Mesenchymal stem cell (in vitro differentiated cells and primary cell): ENCODE measurements around the gene MAP4K4.
A peak's percentile ranks its signal among the peaks of the same experiment; 100 is the strongest.

ENCODE experiments used
- DNase-seq: peaks from one replicate; pipeline ENCODE4 v3.0.0-alpha.2; 2013
- H2AFZ ChIP-seq: one replicate; pipeline ENCODE4 v1.6.1; 2013; ENCODE audit warnings: low read depth, mild to moderate bottlenecking, control low read depth, inconsistent platforms, low read length, moderate library complexity
- H2AK5ac ChIP-seq: 2 replicates; pipeline ENCODE4 v1.6.1; 2013; ENCODE audit warnings: low read length, moderate library complexity, mild to moderate bottlenecking, inconsistent platforms; ENCODE audit not compliant: severe bottlenecking
- H2BK120ac ChIP-seq: one replicate; pipeline ENCODE4 v1.6.1; 2013; ENCODE audit warnings: low read depth, mild to moderate bottlenecking, inconsistent platforms, low read length, moderate library complexity
- H2BK12ac ChIP-seq, 2 experiments: one replicate each; pipeline ENCODE4 v1.6.1; 2013; ENCODE audit warnings: inconsistent platforms in 2 of 2, low read length in 2 of 2, mild to moderate bottlenecking in 2 of 2, moderate library complexity in 2 of 2, control low read depth in 1 of 2
- H2BK15ac ChIP-seq: one replicate; pipeline ENCODE4 v1.6.1; 2013; ENCODE audit warnings: mild to moderate bottlenecking, low read depth, inconsistent platforms; ENCODE audit not compliant: poor library complexity, severe bottlenecking
- H2BK5ac ChIP-seq: 2 replicates; pipeline ENCODE4 v1.6.1; 2013; ENCODE audit warnings: low read depth, mild to moderate bottlenecking, low read length, control low read depth, inconsistent platforms; ENCODE audit not compliant: poor library complexity, severe bottlenecking
- H3K14ac ChIP-seq, 2 experiments: one replicate each; pipeline ENCODE4 v1.6.1; 2013; ENCODE audit warnings: inconsistent platforms in 2 of 2, low read length in 2 of 2, control low read depth in 1 of 2, mild to moderate bottlenecking in 1 of 2, moderate library complexity in 1 of 2
- H3K18ac ChIP-seq, 2 experiments: one replicate each; pipeline ENCODE4 v1.6.1; 2013; ENCODE audit warnings: inconsistent platforms in 2 of 2, low read length in 2 of 2, control low read depth in 1 of 2, low read depth in 1 of 2, mild to moderate bottlenecking in 1 of 2
- H3K23ac ChIP-seq, 2 experiments: one replicate each; pipeline ENCODE4 v1.6.1; 2013; ENCODE audit warnings: inconsistent platforms in 2 of 2, low read length in 2 of 2, mild to moderate bottlenecking in 2 of 2, moderate library complexity in 2 of 2, control low read depth in 1 of 2
- H3K27ac ChIP-seq: 2 replicates; pipeline ENCODE4 v1.5.1; 2013; ENCODE audit warnings: mild to moderate bottlenecking, moderate library complexity, low read length, control low read depth, inconsistent platforms; ENCODE audit not compliant: poor library complexity, severe bottlenecking
- H3K27me3 ChIP-seq, 2 experiments: 2 replicates each; pipeline versions ENCODE4 v1.6.1 to v1.7.0; 2013; ENCODE audit warnings: low read length in 2 of 2, mild to moderate bottlenecking in 2 of 2, moderate library complexity in 2 of 2, control low read depth in 1 of 2, inconsistent platforms in 1 of 2; ENCODE audit not compliant: control insufficient read depth in 1 of 2, insufficient read depth in 1 of 2
- H3K36me3 ChIP-seq, 2 experiments: 2 replicates each; pipeline versions ENCODE4 v1.6.1 to v1.7.0; 2013; ENCODE audit warnings: low read length in 2 of 2, control low read depth in 1 of 2, inconsistent platforms in 1 of 2, low read depth in 1 of 2, mild to moderate bottlenecking in 1 of 2; ENCODE audit not compliant: insufficient read depth in 2 of 2, control insufficient read depth in 1 of 2
- H3K4ac ChIP-seq, 2 experiments: one replicate each; pipeline ENCODE4 v1.6.1; 2013; ENCODE audit warnings: inconsistent platforms in 2 of 2, low read length in 2 of 2, mild to moderate bottlenecking in 2 of 2, moderate library complexity in 2 of 2, control low read depth in 1 of 2, low read depth in 1 of 2
- H3K4me1 ChIP-seq: 2 replicates; pipeline ENCODE4 v1.6.1; 2013; ENCODE audit warnings: low read depth, low read length, control low read depth; ENCODE audit not compliant: control insufficient read depth, insufficient read depth
- H3K4me2 ChIP-seq: 2 replicates; pipeline ENCODE4 v1.6.1; 2013; ENCODE audit warnings: low read length, mild to moderate bottlenecking, inconsistent platforms; ENCODE audit not compliant: poor library complexity, severe bottlenecking
- H3K4me3 ChIP-seq, 2 experiments: 2 replicates each; pipeline versions ENCODE4 v1.5.1 to v1.7.0; 2013; ENCODE audit warnings: low read length in 2 of 2, mild to moderate bottlenecking in 2 of 2, control low read depth in 1 of 2, low read depth in 1 of 2; ENCODE audit not compliant: insufficient read depth in 1 of 2
- H3K79me1 ChIP-seq: replicated peaks from 2 replicates; pipeline ENCODE4 v1.6.1; 2013; ENCODE audit warnings: mild to moderate bottlenecking, control low read depth, low read length, inconsistent platforms; ENCODE audit not compliant: poor library complexity, severe bottlenecking
- H3K9ac ChIP-seq: 2 replicates; pipeline ENCODE4 v1.7.0; 2013; ENCODE audit warnings: mild to moderate bottlenecking, low read length, moderate library complexity
- H3K9me3 ChIP-seq: 2 replicates; pipeline ENCODE4 v1.7.0; 2013; ENCODE audit warnings: mild to moderate bottlenecking, low read length; ENCODE audit not compliant: control insufficient read depth
- H4K8ac ChIP-seq: one replicate; pipeline ENCODE4 v1.6.1; 2013; ENCODE audit warnings: inconsistent platforms, mild to moderate bottlenecking, low read length, moderate library complexity
- H4K91ac ChIP-seq: one replicate; pipeline ENCODE4 v1.6.1; 2013; ENCODE audit warnings: mild to moderate bottlenecking, low read length, inconsistent platforms
- WGBS: methylation state at CpG from one replicate; pipeline ENCODE4 v1.1.7; 2013; ENCODE audit warnings: mixed read lengths; 5-methylcytosine and 5-hydroxymethylcytosine counted together

Gene MAP4K4

DNA sequence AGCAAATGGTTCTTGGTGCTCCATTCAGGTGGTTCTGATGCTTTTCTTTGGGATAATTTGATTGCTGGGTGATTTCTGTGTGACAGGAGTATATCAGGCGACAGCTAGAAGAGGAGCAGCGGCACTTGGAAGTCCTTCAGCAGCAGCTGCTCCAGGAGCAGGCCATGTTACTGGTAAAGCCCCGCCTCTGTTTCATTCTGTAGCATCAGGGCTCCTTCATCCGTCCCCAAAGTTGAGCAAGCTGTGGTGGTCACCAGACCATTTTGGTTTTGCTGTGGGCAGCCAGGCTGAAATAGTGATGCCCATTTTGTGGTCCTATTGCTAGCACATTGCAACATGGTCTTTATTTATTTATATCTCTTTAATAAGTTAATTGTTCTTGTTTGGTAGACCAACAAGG is 161.4 kb downstream of the MAP4K4 start:
- H4K8ac ChIP-seq: no peak overlapping the region
- H2BK120ac ChIP-seq: no peak overlapping the region
- no peak overlapping the region for H2BK15ac ChIP-seq
- no peaks in the 10 kb centered on the region for H3K27me3 ChIP-seq
- H2AFZ ChIP-seq: no peak overlapping the region
- no peak overlapping the region for H3K18ac ChIP-seq
- H2BK5ac ChIP-seq: no peak overlapping the region
- peaks cover 3% of the 10 kb centered on the region for H3K4me1 ChIP-seq
- WGBS: 93% methylated on average over 4 of the region's 4 CpGs
- H3K23ac ChIP-seq: no peak overlapping the region
- no peak for DNase-seq
- no peaks in the 10 kb centered on the region for H3K9me3 ChIP-seq
- no peak overlapping the region for H3K4ac ChIP-seq
- H2AK5ac ChIP-seq: no peak overlapping the region
- no peak overlapping the region for H2BK12ac ChIP-seq
- H4K91ac ChIP-seq: no peak overlapping the region
- peaks cover 45% of the 10 kb centered on the region for H3K79me1 ChIP-seq
- H3K4me2 ChIP-seq: no peak overlapping the region
- H3K36me3 ChIP-seq: peaks cover 31 to 99% of the 10 kb centered on the region in 2 experiments
- no peak overlapping the region for H3K27ac ChIP-seq
- H3K4me3 ChIP-seq: no peak overlapping the region
- H3K14ac ChIP-seq: no peak overlapping the region
- H3K9ac ChIP-seq: no peak overlapping the region

DNA sequence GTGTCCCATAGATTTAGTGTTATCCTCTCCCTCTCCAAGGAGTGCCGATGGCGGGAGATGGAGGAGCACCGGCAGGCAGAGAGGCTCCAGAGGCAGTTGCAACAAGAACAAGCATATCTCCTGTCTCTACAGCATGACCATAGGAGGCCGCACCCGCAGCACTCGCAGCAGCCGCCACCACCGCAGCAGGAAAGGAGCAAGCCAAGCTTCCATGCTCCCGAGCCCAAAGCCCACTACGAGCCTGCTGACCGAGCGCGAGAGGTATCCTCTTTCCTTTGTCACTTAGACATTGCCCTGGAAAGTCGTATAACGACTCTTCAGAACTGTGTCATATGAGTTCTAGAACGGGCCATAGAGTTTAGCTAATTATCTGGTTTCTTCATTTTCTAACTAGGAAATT is 162.1 kb downstream of the MAP4K4 start:
- whole genome bisulfite sequencing: 97% methylated on average over 16 of the region's 16 CpGs
- no peak overlapping the region for H2BK12ac ChIP-seq
- peaks cover 31 to 99% of the 10 kb centered on the region in 2 experiments for H3K36me3 ChIP-seq
- H2AFZ ChIP-seq: no peak overlapping the region
- H3K14ac ChIP-seq: no peak overlapping the region
- no peak overlapping the region for H4K91ac ChIP-seq
- no peak overlapping the region for H3K9ac ChIP-seq
- H3K4me1 ChIP-seq: peaks cover 3% of the 10 kb centered on the region
- no peak overlapping the region for H2AK5ac ChIP-seq
- DNase-seq: no peak
- no peak overlapping the region for H3K4me2 ChIP-seq
- H2BK120ac ChIP-seq: no peak overlapping the region
- H2BK15ac ChIP-seq: no peak overlapping the region
- H4K8ac ChIP-seq: no peak overlapping the region
- no peak overlapping the region for H3K18ac ChIP-seq
- no peaks in the 10 kb centered on the region for H3K9me3 ChIP-seq
- H2BK5ac ChIP-seq: no peak overlapping the region
- H3K4me3 ChIP-seq: peak overlapping the region in 1 of 2 experiments; percentile 35
- H3K79me1 ChIP-seq: peaks cover 45% of the 10 kb centered on the region
- no peak overlapping the region for H3K23ac ChIP-seq
- H3K27ac ChIP-seq: no peak overlapping the region
- no peaks in the 10 kb centered on the region for H3K27me3 ChIP-seq
- no peak overlapping the region for H3K4ac ChIP-seq

DNA sequence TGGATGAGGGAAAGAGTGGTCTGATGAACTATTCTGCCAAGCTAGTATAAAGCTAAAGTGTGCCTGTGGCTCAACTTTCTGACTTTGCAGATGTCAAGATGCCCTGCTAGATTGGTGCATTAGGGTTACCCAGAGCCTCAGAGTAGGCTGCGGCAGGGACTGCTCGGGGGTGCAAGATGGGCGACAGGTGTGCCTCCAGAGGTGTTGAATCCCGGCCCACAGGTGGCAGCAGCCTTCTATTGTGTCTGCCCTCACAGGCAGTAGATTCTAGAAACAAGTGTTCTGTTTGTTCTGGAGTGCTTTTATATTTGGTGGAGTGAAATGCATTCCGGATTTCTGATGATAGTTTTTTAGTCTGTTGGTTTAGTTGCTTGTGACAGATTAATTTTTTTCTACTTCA is 162.7 kb downstream of the MAP4K4 start:
- H3K9ac ChIP-seq: no peak overlapping the region
- H3K4ac ChIP-seq: no peak overlapping the region
- no peak overlapping the region for H2BK120ac ChIP-seq
- WGBS: 92% methylated on average over 4 of the region's 5 CpGs
- H3K23ac ChIP-seq: no peak overlapping the region
- no peaks in the 10 kb centered on the region for H3K9me3 ChIP-seq
- peaks cover 3% of the 10 kb centered on the region for H3K4me1 ChIP-seq
- H3K4me3 ChIP-seq: no peak overlapping the region
- H2AK5ac ChIP-seq: no peak overlapping the region
- H2BK5ac ChIP-seq: no peak overlapping the region
- H2BK15ac ChIP-seq: no peak overlapping the region
- H2BK12ac ChIP-seq: no peak overlapping the region
- H3K4me2 ChIP-seq: no peak overlapping the region
- no peak overlapping the region for H3K18ac ChIP-seq
- H3K27me3 ChIP-seq: no peaks in the 10 kb centered on the region
- peaks cover 30 to 99% of the 10 kb centered on the region in 2 experiments for H3K36me3 ChIP-seq
- DNase-seq: no peak
- no peak overlapping the region for H3K14ac ChIP-seq
- no peak overlapping the region for H3K27ac ChIP-seq
- peaks cover 44% of the 10 kb centered on the region for H3K79me1 ChIP-seq
- no peak overlapping the region for H4K91ac ChIP-seq
- no peak overlapping the region for H2AFZ ChIP-seq
- H4K8ac ChIP-seq: no peak overlapping the region

DNA sequence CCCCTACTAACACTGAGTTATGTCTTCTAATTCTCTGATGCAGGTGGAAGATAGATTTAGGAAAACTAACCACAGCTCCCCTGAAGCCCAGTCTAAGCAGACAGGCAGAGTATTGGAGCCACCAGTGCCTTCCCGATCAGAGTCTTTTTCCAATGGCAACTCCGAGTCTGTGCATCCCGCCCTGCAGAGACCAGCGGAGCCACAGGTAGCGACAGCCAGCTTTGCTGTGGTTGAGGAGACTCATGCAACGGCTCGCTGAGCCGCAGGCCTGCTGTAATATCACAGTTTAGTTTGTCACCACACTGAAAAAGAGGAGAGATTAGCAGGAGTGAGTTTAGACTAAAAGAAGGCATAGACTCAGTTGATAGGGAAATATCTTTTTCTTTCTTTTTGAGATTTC is 163.3 kb downstream of the MAP4K4 start:
- Histone ChIP-seq H2BK15ac (no peak overlapping the region), H3K27ac (no peak overlapping the region), H2BK12ac (no peak overlapping the region), H4K91ac (no peak overlapping the region), H3K36me3 (peaks cover 31 to 99% of the 10 kb centered on the region in 2 experiments), H3K18ac (no peak overlapping the region), H3K4me2 (no peak overlapping the region), H3K4me3 (no peak overlapping the region), H2AK5ac (no peak overlapping the region), H3K27me3 (no peaks in the 10 kb centered on the region), H4K8ac (no peak overlapping the region), H3K4me1 (peaks cover 3% of the 10 kb centered on the region), H3K9ac (no peak overlapping the region), H2BK120ac (no peak overlapping the region), H3K4ac (no peak overlapping the region), H2BK5ac (no peak overlapping the region), H3K14ac (no peak overlapping the region), H3K23ac (no peak overlapping the region), H3K9me3 (no peaks in the 10 kb centered on the region), H2AFZ (no peak overlapping the region), H3K79me1 (peaks cover 45% of the 10 kb centered on the region)
- DNase-seq: no peak
- WGBS: 98% methylated on average over 8 of the region's 8 CpGs
